GM13977 (cell line): ENCODE results near the gene DDOST.

Source experiments
- DNase-seq: peaks from one replicate; pipeline ENCODE4 v3.0.0; 2012; ENCODE audit warnings: low spot score
- in situ Hi-C: fragments of 300-500 bp; cut with MboI; formaldehyde crosslinking; loops from one replicate; pipeline ENCODE4 v1.12.0; 2022; ENCODE audit warnings: low sequenced_read_pairs, low pct_unique_long_range_greater_than_20kb, mixed read lengths, inconsistent platforms; ENCODE audit not compliant: unreplicated experiment
- TF ChIP-seq, protein P1 (sequence below): IDR thresholded peaks from 2 replicates; pipeline ENCODE4 v1.5.1; 2012; ENCODE audit warnings: mild to moderate bottlenecking, control low read depth; ENCODE audit not compliant: insufficient read depth; ENCODE audit errors: extremely low read depth, missing control alignments

The DDOST gene

DNA sequence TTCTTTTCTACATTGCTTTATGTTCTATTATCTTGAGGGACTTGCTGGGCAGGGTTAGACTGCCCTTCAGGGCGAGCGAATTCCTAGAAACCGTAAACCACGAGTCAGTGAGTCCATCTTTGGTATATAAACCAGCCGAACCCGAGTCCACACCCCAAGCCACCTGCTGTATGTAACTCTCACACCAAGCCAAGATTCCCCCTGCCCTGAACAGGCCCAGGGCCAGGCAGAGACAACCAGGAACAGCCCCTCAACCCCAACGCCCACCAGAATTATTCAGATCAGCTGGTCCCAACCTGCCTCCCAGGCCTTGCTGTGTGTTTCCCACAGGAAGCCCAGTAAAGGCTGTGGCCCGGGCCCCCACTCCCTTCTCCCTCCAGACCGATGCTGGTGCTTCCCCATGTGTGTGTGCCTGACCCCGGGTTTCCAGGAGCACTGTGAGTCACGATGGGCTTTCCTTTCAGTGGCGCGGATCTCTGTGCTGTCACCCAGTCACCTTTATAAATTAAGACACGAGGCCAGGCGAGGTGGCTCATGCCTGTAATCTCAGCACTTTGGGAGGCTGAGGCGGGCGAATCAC lies 39.6 kb upstream of the DDOST start:
- in situ Hi-C loops: no loop called here
- DNase-seq: no peak
- TF ChIP-seq, protein P1, sequence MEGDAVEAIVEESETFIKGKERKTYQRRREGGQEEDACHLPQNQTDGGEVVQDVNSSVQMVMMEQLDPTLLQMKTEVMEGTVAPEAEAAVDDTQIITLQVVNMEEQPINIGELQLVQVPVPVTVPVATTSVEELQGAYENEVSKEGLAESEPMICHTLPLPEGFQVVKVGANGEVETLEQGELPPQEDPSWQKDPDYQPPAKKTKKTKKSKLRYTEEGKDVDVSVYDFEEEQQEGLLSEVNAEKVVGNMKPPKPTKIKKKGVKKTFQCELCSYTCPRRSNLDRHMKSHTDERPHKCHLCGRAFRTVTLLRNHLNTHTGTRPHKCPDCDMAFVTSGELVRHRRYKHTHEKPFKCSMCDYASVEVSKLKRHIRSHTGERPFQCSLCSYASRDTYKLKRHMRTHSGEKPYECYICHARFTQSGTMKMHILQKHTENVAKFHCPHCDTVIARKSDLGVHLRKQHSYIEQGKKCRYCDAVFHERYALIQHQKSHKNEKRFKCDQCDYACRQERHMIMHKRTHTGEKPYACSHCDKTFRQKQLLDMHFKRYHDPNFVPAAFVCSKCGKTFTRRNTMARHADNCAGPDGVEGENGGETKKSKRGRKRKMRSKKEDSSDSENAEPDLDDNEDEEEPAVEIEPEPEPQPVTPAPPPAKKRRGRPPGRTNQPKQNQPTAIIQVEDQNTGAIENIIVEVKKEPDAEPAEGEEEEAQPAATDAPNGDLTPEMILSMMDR: no peak

GRCh38 chr1:20699558-20699957 lies 38.4 kb upstream of the DDOST start:
- DNase-seq: no peak
- TF ChIP-seq, protein P1: no peak
- in situ Hi-C loops: loop anchor here (10.0 kb wide), 1 partner anchor 495 kb away; no protein-coding TSS in a partner anchor

GRCh38 chr1:20698195-20698910 lies 37.2 kb upstream of the DDOST start:
- in situ Hi-C loops: loop anchor here (10.0 kb wide), 1 partner anchor 496 kb away; no protein-coding TSS in a partner anchor
- DNase-seq: no peak
- TF ChIP-seq, protein P1: no peak

DNA sequence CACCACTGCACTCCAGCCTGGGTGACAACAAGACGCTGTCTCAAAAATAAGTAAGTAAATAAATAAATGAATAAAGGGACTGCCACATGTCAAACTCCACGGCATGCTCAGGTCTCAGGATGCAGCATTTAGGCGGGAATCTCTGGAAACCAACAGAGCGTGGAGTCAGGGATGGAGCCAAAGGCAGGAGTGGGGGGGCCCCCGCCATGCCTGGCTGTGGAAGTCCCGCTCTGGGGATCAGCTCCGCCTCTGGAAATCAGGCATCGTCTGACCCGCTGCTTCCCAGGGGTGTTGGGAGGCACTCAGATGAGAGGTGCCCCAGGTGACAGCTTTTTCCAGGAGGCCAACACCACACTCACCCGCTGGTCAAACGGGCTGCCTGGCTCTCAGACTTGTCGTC lies 36.4 kb upstream of the DDOST start:
- in situ Hi-C loops: loop anchor here (10.0 kb wide), 1 partner anchor 497 kb away; no protein-coding TSS in a partner anchor
- DNase-seq: no peak

DNA sequence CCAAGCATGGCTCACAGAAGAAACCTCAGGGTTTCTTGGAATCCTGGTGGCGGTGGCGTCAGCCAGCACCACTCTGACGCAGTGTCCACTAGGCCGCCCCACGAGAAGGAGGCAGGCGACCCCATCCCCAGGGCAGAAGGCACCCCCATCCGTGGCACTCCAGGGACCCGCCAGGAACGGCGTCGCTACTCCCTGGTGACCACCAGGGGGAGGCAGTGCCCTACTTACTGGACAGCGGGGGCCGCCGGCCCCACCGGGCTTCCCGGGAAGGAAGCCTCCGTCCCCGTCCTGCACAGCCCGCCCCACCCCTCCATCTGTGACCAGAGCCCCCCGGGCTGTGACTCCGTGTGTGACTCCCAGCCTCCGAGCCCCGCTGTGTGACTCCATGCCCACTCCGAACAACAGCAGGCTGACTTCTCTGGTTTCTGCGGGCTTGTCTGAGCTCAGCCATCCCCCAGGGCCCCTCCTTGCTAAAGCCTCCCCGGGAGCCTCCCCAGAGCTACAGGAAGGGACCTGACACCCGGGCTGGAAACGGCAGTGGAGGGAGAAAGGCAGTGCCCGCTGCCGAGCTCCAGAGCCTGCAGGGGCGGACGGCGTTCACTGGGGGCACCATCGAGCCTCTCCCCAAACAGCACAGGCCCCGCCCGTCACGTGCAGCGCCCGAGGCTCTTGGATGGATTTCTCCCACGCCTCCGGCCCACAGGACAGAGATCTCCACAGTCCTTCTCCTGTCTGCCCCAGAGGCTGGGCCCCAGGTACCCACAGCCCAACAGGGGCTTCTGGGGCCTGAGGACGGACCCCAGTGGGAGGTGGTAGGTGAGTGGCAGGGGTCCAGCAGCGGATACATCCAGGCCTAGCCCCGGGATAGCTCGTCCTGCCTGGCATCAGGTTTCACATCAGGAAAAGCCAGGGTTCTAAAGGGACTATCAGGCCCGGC lies 35.5 kb upstream of the DDOST start:
- TF ChIP-seq, protein P1: peak; percentile 92

More for the DNA sequence above, 36.4 kb upstream of the DDOST start:
- TF ChIP-seq, protein P1: no peak

DNA sequence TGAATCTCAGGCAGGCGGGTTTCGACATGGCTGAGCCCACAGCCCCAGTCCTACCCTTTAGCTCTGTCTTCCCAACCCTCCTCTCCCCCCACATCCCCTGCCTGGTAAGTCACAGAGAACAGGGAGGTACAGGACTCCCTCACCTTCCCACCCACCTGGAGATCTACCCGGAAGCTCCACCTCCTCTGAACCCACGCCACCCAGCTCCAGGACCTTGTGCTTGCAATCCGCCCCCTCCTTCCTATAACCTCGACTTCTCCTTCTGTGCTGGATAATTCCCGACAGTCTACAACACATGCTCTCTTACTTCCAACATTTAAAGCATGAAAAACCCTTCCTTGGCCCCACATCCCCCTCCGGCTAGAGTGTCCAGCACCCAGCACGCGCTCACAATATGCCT lies 34.3 kb upstream of the DDOST start:
- TF ChIP-seq, protein P1: no peak
- in situ Hi-C loops: loop anchor here (10.0 kb wide), 1 partner anchor 499 kb away; no protein-coding TSS in a partner anchor
- DNase-seq: no peak

More for the DNA sequence above, 35.5 kb upstream of the DDOST start:
- in situ Hi-C loops: loop anchor here (10.0 kb wide), 1 partner anchor 498 kb away; no protein-coding TSS in a partner anchor
- peak; percentile 92 for DNase-seq
